Loucy (cell line): ENCODE results near the gene PAWR.

Source experiments
- EZH2phosphoT487 ChIP-seq: fragments of 200-600 bp; IDR thresholded peaks from 2 replicates; pipeline ENCODE4 v1.6.1; 2018; ENCODE audit warnings: antibody characterized with exemption, mild to moderate bottlenecking, moderate library complexity, borderline replicate concordance
- TF ChIP-seq, protein P1 (sequence below): fragments of 200-600 bp; sonication (generic); conservative IDR thresholded peaks from 2 replicates; pipeline ENCODE4 v1.5.1; 2014; ENCODE audit warnings: mild to moderate bottlenecking, antibody characterized with exemption, low read length

DNA sequence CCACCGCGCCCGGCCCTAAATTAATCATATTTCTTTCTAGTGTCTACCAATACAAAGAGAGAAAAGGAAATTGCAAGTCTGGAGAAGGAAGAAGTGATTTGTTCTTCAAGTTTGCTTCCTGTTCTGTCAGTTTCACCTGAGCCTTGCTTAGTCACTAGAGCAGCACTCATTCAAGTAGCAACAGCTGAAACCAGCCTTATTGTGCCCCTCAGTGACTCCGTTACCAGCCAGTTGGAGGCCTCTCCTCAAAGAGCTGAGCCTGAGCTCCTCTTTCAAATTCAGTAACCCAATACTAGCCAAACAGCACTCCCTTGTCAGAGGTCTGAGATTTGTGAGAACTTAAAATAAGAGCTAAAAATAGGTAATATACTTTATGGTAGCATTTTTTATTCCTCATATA lies 17.4 kb downstream of the PAWR start:
- TF ChIP-seq, protein P1, sequence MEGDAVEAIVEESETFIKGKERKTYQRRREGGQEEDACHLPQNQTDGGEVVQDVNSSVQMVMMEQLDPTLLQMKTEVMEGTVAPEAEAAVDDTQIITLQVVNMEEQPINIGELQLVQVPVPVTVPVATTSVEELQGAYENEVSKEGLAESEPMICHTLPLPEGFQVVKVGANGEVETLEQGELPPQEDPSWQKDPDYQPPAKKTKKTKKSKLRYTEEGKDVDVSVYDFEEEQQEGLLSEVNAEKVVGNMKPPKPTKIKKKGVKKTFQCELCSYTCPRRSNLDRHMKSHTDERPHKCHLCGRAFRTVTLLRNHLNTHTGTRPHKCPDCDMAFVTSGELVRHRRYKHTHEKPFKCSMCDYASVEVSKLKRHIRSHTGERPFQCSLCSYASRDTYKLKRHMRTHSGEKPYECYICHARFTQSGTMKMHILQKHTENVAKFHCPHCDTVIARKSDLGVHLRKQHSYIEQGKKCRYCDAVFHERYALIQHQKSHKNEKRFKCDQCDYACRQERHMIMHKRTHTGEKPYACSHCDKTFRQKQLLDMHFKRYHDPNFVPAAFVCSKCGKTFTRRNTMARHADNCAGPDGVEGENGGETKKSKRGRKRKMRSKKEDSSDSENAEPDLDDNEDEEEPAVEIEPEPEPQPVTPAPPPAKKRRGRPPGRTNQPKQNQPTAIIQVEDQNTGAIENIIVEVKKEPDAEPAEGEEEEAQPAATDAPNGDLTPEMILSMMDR, result no peak
- no peak for TF ChIP-seq EZH2phosphoT487
